B cell (primary cell): ENCODE measurements around the gene PLD4. TPM values are rescaled to one million over a fixed set of nuclear protein-coding genes. Genes with fewer than 3 reads are reported as not detected.

ENCODE experiments used
- ATAC-seq: fragments of 200-7000 bp; cut with Tn5 transposase; one replicate; pipeline ENCODE4 v1.10.0; 2021; ENCODE audit warnings: low read depth, mild to moderate bottlenecking, moderate number of reproducible peaks, moderate library complexity
- CTCF ChIA-PET: fragments of 350-600 bp; sonication (Branson Sonifier 250); formaldehyde crosslinking; loops from one replicate; lab custom pipeline; 2021; ENCODE audit warnings: antibody characterized with exemption, inconsistent platforms; lab: Charles Lee
- POLR2A ChIA-PET: fragments of 350-600 bp; sonication (Branson Sonifier 250); formaldehyde crosslinking; loops from one replicate; lab custom pipeline; 2021; ENCODE audit warnings: antibody characterized with exemption; lab: Charles Lee
- DNase-seq: peaks from one replicate; pipeline ENCODE4 v3.0.0; 2013
- H2AFZ ChIP-seq: 2 replicates; pipeline ENCODE4 v1.6.1; 2012; ENCODE audit warnings: mild to moderate bottlenecking, low read depth, low read length; ENCODE audit not compliant: insufficient read depth, poor library complexity, severe bottlenecking
- H3K27ac ChIP-seq, 2 donors: 1 replicate in 1 of 2; 2 replicates in 1 of 2; pipeline ENCODE4 v1.5.1; 2012 to 2013; ENCODE audit warnings: low read length in 2 of 2, mild to moderate bottlenecking in 2 of 2, moderate library complexity in 1 of 2
- H3K27me3 ChIP-seq, 4 experiments: fragments of 200-600 bp in 1 of 4; sonication (generic) in 1 of 4; replicated peaks in 1 of 4; 1 replicate in 2 of 4; 2 replicates in 2 of 4; pipeline versions ENCODE4 v1.6.1 to v1.7.0; 2013 to 2016; ENCODE audit warnings: low read length in 3 of 4, mild to moderate bottlenecking in 2 of 4, mixed read lengths in 1 of 4, moderate library complexity in 1 of 4; ENCODE audit not compliant: insufficient read depth in 4 of 4, control insufficient read depth in 3 of 4; ENCODE audit errors: control extremely low read depth in 1 of 4
- H3K36me3 ChIP-seq, 2 experiments: replicated peaks in 1 of 2; 1 replicate in 1 of 2; 2 replicates in 1 of 2; pipeline versions ENCODE4 v1.6.1 to v1.7.1; 2013; ENCODE audit warnings: low read length in 1 of 2; ENCODE audit not compliant: insufficient read depth in 2 of 2, control insufficient read depth in 1 of 2; ENCODE audit errors: control extremely low read depth in 1 of 2, extremely low read depth in 1 of 2
- H3K4me1 ChIP-seq, 2 donors: fragments of 200-600 bp in 1 of 2; sonication (generic) in 1 of 2; 1 replicate in 1 of 2; 2 replicates in 1 of 2; pipeline versions ENCODE4 v1.5.1 to v1.6.1; 2013 to 2017; ENCODE audit warnings: low read length in 2 of 2; ENCODE audit not compliant: control insufficient read depth in 2 of 2, insufficient read depth in 2 of 2
- H3K4me2 ChIP-seq: replicated peaks from 2 replicates; pipeline ENCODE3; 2012; ENCODE audit warnings: mild to moderate bottlenecking, low read depth, low read length; ENCODE audit not compliant: poor library complexity, severe bottlenecking
- H3K4me3 ChIP-seq, 5 experiments: fragments of 200-600 bp in 1 of 5; sonication (generic) in 1 of 5; 1 replicate in 3 of 5; 2 replicates in 2 of 5; pipeline versions ENCODE4 v1.5.1 to v1.7.0; 2011 to 2016; ENCODE audit warnings: low read length in 4 of 5, mild to moderate bottlenecking in 4 of 5, low read depth in 2 of 5, control low read depth in 1 of 5, moderate library complexity in 1 of 5; ENCODE audit not compliant: insufficient read depth in 1 of 5; ENCODE audit errors: control extremely low read depth in 1 of 5, extremely low read depth in 1 of 5
- H3K79me2 ChIP-seq: fragments of 200-600 bp; sonication (generic); one replicate; pipeline ENCODE4 v1.6.0; 2016; ENCODE audit warnings: low read length; ENCODE audit not compliant: control insufficient read depth, insufficient read depth
- H3K9ac ChIP-seq: fragments of 200-600 bp; sonication (generic); 2 replicates; pipeline ENCODE4 v1.6.1; 2017; ENCODE audit warnings: mild to moderate bottlenecking, low read length, moderate library complexity
- H3K9me3 ChIP-seq, 3 donors: one replicate each; pipeline versions ENCODE4 v1.6.1 to v1.7.1; 2013; ENCODE audit warnings: low read length in 2 of 3; ENCODE audit not compliant: control insufficient read depth in 2 of 3, insufficient read depth in 1 of 3; ENCODE audit errors: control extremely low read depth in 1 of 3
- H4K20me1 ChIP-seq: 2 replicates; pipeline ENCODE4 v1.6.0; 2012; ENCODE audit warnings: mild to moderate bottlenecking, low read length; ENCODE audit not compliant: insufficient read depth, control insufficient read depth, poor library complexity, severe bottlenecking
- H3K27ac Mint-ChIP-seq: one replicate; pipeline ENCODE4 v1.8.0; 2021; ENCODE audit warnings: mixed read lengths
- H3K27me3 Mint-ChIP-seq: one replicate; pipeline ENCODE4 v1.8.0; 2021; ENCODE audit warnings: mixed read lengths
- H3K4me1 Mint-ChIP-seq: one replicate; pipeline ENCODE4 v1.8.0; 2021; ENCODE audit warnings: mixed read lengths
- H3K4me3 Mint-ChIP-seq: one replicate; pipeline ENCODE4 v1.8.0; 2021; ENCODE audit warnings: mixed read lengths
- H3K9me3 Mint-ChIP-seq: one replicate; pipeline ENCODE4 v1.8.0; 2022; ENCODE audit warnings: mixed read lengths; ENCODE audit not compliant: insufficient read depth
- EZH2 ChIP-seq: IDR thresholded peaks from 2 replicates; pipeline ENCODE4 v1.6.1; 2012; ENCODE audit warnings: borderline replicate concordance, low read depth, mild to moderate bottlenecking, moderate library complexity, low read length; ENCODE audit not compliant: insufficient read depth, poor library complexity, severe bottlenecking
- WGBS: methylation state at CpG from one replicate; pipeline ENCODE4 v1.1.5; 2013; ENCODE audit warnings: missing lambda C conversion rate; ENCODE audit not compliant: insufficient coverage; 5-methylcytosine and 5-hydroxymethylcytosine counted together
- intact Hi-C: fragments of 100-400 bp; cut with micrococcal nuclease; formaldehyde crosslinking; loops from one replicate; pipeline ENCODE4 v1.10.0; 2022
- polyA plus RNA-seq: library from polyadenylated mRNA; depleted of rRNA; stranded (reverse); fragments of >200 nt; gene quantifications from 2 replicates; pipeline ENCODE4 v1.2.3, GENCODE V29; 2012
- total RNA-seq, 2 donors: library from RNA; stranded (reverse); fragments of 120-200 nt in 1 of 2; gene quantifications; 1 replicate in 1 of 2; 2 replicates in 1 of 2; pipeline versions ENCODE4 v1.2.3 to v1.2.4, GENCODE V29; 2013 to 2022
- TF ChIP-seq, protein P1 (sequence below): fragments of 200-600 bp; IDR thresholded peaks from one replicate; pipeline ENCODE4 v1.8.0; 2022; ENCODE audit warnings: antibody characterized with exemption, mild to moderate bottlenecking

Gene PLD4
- total and polyA plus RNA-seq, 2 donors (not counting 1 experiment from before 2014, with no cell fraction given), result 49.9 to 79.7 TPM

DNA sequence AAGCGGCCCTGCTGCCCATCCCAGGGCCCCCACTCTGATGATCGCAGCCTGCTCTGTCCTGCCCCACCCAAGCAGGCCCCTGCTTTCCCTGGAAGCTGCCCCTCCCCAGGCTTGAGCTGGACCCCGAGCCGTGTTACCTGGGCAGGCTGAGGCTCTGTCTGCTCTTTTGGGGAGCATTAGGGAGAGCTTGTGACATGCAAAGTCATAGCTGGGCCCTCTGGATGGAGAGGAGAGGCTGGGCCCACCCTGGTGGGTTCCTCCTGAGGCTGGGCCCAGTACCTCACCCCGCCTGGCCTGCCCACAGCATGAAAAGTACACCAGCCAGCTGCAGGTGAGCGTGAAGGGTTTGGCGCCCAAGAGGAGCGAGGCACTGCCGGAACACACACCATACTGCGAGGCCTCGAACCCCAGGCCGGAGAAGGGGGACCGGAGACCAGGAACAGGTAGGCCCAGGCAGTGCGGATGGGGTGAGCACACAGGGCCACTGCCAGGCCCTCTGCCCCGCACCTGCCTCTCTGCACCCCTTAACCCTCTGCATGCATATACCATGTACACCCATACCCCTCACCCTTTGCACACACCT, 44.6 kb upstream of the PLD4 start:
- TF ChIP-seq EZH2, result no peak
- TF ChIP-seq, protein P1, sequence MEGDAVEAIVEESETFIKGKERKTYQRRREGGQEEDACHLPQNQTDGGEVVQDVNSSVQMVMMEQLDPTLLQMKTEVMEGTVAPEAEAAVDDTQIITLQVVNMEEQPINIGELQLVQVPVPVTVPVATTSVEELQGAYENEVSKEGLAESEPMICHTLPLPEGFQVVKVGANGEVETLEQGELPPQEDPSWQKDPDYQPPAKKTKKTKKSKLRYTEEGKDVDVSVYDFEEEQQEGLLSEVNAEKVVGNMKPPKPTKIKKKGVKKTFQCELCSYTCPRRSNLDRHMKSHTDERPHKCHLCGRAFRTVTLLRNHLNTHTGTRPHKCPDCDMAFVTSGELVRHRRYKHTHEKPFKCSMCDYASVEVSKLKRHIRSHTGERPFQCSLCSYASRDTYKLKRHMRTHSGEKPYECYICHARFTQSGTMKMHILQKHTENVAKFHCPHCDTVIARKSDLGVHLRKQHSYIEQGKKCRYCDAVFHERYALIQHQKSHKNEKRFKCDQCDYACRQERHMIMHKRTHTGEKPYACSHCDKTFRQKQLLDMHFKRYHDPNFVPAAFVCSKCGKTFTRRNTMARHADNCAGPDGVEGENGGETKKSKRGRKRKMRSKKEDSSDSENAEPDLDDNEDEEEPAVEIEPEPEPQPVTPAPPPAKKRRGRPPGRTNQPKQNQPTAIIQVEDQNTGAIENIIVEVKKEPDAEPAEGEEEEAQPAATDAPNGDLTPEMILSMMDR, result no peak
- no peaks in the 10 kb centered on the region for H3K36me3 ChIP-seq
- no peaks in the 10 kb centered on the region for H3K27me3 Mint-ChIP-seq
- no peak overlapping the region for H3K27ac Mint-ChIP-seq
- H3K27me3 ChIP-seq, result peaks cover 0 to 4% (median 0%) of the 10 kb centered on the region in 4 experiments
- no peak overlapping the region for H3K27ac ChIP-seq
- H3K4me1 ChIP-seq, result no peaks in the 10 kb centered on the region
- ATAC-seq (no peak), DNase-seq (no peak)
- H3K4me3 ChIP-seq, result no peak overlapping the region
- no peaks in the 10 kb centered on the region for H3K79me2 ChIP-seq
- no peak overlapping the region for H3K4me3 Mint-ChIP-seq
- no peak overlapping the region for H3K9ac ChIP-seq
- H3K4me1 Mint-ChIP-seq, result no peaks in the 10 kb centered on the region
- POLR2A ChIA-PET, result no interaction called here
- no peaks in the 10 kb centered on the region for H3K9me3 Mint-ChIP-seq
- CTCF ChIA-PET, result interaction anchor here (0.5 kb wide), 1 partner anchor 150 kb away, joined by 3 read pairs; no protein-coding TSS in a partner anchor
- no peaks in the 10 kb centered on the region for H4K20me1 ChIP-seq
- H2AFZ ChIP-seq, result no peak overlapping the region
- 97% methylated on average over 12 of the region's 15 CpGs for whole genome bisulfite sequencing
- no peak overlapping the region for H3K4me2 ChIP-seq
- H3K9me3 ChIP-seq, result peaks cover 0 to 14% (median 0%) of the 10 kb centered on the region in 3 donors
- intact Hi-C loops, result no loop called here

DNA sequence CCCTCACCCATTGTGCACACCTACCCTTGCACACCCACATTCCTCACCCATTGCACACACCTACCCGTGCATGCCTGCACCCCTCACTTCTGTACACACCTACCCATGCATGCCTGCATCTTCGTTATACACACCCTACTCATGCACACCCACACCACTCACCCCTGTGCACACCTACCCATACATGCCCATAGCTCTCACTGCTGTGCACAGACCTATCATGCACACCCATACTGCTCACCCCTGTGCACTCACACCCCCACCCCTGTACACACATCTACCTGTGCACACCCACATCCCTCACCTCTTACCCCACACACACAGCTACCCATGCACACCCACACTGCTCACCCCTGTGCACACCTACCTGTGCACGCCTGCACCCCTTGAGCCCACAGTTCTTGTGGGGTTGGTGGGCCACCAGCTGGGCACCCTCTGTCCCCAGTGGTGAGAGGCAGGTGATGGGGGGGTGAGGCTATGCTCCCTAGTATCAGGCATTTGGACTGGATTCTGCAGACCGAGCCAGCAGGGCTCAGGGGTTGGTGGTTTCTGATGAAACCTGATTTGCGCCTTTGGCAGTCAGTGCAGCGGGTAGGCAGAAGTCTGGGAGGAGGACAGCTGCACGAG, 44.0 kb upstream of the PLD4 start:
- CTCF ChIA-PET, result interaction anchor here (0.5 kb wide), 1 partner anchor 149 kb away, joined by 3 read pairs; no protein-coding TSS in a partner anchor

More for the DNA sequence above, 44.0 kb upstream of the PLD4 start:
- H3K27me3 Mint-ChIP-seq, result no peaks in the 10 kb centered on the region
- H3K36me3 ChIP-seq, result no peaks in the 10 kb centered on the region
- H3K4me1 Mint-ChIP-seq, result no peaks in the 10 kb centered on the region
- H4K20me1 ChIP-seq, result no peaks in the 10 kb centered on the region
- no peak overlapping the region for H3K27ac ChIP-seq
- peaks cover 0 to under 1% (median 0%) of the 10 kb centered on the region in 4 experiments for H3K27me3 ChIP-seq
- H3K4me1 ChIP-seq, result no peaks in the 10 kb centered on the region
- no peak for ATAC-seq
- no peak for DNase-seq
- WGBS, result 80% methylated on average over 6 of the region's 7 CpGs
- TF ChIP-seq, protein P1, result no peak
- TF ChIP-seq EZH2, result no peak
- H3K4me3 Mint-ChIP-seq, result no peak overlapping the region
- H3K9me3 Mint-ChIP-seq, result no peaks in the 10 kb centered on the region
- H3K27ac Mint-ChIP-seq, result no peak overlapping the region
- H3K4me3 ChIP-seq, result no peak overlapping the region
- POLR2A ChIA-PET, result no interaction called here
- H2AFZ ChIP-seq, result no peak overlapping the region
- H3K4me2 ChIP-seq, result no peak overlapping the region
- H3K79me2 ChIP-seq, result no peaks in the 10 kb centered on the region
- intact Hi-C loops, result no loop called here
- peaks cover 0 to 13% (median 0%) of the 10 kb centered on the region in 3 donors for H3K9me3 ChIP-seq
- H3K9ac ChIP-seq, result no peak overlapping the region
